C4-2B (cell line): ENCODE results near the gene NR6A1.

Experiments used
- CTCF ChIP-seq: fragments of 450-650 bp; conservative IDR thresholded peaks from 2 replicates; pipeline ENCODE4 v1.5.1; 2017; ENCODE audit warnings: mild to moderate bottlenecking
- ZFX ChIP-seq: fragments of 450-650 bp; IDR thresholded peaks from 2 replicates; pipeline ENCODE4 v1.6.1; 2017

DNA sequence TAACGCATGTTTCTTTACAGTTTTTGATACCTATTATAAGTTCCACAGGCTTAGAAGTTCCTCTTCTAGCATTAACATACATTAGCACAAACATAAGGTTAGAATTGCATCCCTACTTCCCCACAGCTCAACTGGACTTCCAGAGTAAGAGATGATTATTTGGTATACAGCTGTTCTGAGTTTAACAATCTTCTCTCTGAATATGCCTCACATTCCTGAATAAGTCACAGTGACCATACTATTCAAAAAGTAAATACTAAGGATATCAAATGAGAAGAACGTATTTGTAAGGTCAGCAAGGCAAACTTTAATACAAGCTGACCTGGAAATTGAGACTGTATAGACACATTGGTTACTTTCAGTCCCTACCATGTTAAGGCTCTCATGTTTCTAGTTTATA lies 21.3 kb downstream of the NR6A1 start:
- no peak for TF ChIP-seq CTCF
- TF ChIP-seq ZFX = no peak
